ENCODE results near the gene PTPN22. TPM values are rescaled to one million over a fixed set of nuclear protein-coding genes. Genes with fewer than 3 reads are reported as not detected.

The PTPN22 gene
- total RNA-seq, 6 experiments from 2014 or later = 0.48 to 1.6 (median 1.2) TPM

DNA sequence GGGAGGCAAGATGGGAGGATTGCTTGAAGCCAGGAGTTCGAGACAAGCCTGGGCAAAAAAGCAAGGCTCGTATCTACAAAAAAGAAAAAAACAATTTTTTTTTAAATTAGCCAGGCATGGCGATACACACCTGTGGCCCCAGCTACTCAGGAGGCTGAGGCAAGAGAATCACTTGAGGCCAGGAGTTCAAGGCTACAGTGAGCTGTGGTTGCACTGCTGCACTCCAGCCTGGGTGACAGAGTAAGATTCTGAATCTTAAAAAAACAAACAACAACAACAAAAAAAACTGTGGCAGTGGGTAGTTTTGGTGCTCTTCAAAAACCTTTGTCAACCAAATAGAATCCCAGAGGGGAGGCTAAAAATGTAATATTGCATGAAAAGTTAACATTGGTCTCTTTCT lies 734 bp downstream of the PTPN22 start:
- no peaks in the 10 kb centered on the region for H3K9me3 ChIP-seq
- H3K27me3 ChIP-seq = no peaks in the 10 kb centered on the region
- peak overlapping the region in 1 of 3 donors; percentile 13 for H3K4me3 ChIP-seq
- H3K27ac ChIP-seq = no peak overlapping the region
- WGBS (ENCODE audit: insufficient coverage, low coverage, low lambda C conversion rate, missing lambda C conversion rate) = 81% methylated on average over 3 of the region's 3 CpGs
- H3K4me1 ChIP-seq = no peaks in the 10 kb centered on the region
- DNase-seq (no peak), ATAC-seq (no peak)
- no peak for TF ChIP-seq POLR2A (IDR thresholded peaks at IDR 0.05)
- TF ChIP-seq, protein P1, sequence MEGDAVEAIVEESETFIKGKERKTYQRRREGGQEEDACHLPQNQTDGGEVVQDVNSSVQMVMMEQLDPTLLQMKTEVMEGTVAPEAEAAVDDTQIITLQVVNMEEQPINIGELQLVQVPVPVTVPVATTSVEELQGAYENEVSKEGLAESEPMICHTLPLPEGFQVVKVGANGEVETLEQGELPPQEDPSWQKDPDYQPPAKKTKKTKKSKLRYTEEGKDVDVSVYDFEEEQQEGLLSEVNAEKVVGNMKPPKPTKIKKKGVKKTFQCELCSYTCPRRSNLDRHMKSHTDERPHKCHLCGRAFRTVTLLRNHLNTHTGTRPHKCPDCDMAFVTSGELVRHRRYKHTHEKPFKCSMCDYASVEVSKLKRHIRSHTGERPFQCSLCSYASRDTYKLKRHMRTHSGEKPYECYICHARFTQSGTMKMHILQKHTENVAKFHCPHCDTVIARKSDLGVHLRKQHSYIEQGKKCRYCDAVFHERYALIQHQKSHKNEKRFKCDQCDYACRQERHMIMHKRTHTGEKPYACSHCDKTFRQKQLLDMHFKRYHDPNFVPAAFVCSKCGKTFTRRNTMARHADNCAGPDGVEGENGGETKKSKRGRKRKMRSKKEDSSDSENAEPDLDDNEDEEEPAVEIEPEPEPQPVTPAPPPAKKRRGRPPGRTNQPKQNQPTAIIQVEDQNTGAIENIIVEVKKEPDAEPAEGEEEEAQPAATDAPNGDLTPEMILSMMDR (IDR thresholded peaks at IDR 0.05) = no peak
- no peaks in the 10 kb centered on the region for H3K36me3 ChIP-seq
- intact Hi-C loops (cut with DNase I) = no loop called here

GRCh38 chr1:113868387-113869083 lies 3.0 kb downstream of the PTPN22 start:
- H3K9me3 ChIP-seq = no peaks in the 10 kb centered on the region
- H3K27ac ChIP-seq = no peak overlapping the region
- WGBS (ENCODE audit: insufficient coverage, low coverage, low lambda C conversion rate, missing lambda C conversion rate) = 66% methylated on average over 4 of the region's 4 CpGs
- no peaks in the 10 kb centered on the region for H3K27me3 ChIP-seq
- H3K4me1 ChIP-seq = no peaks in the 10 kb centered on the region
- no peaks in the 10 kb centered on the region for H3K36me3 ChIP-seq
- TF ChIP-seq, protein P1 (IDR thresholded peaks at IDR 0.05) = no peak
- TF ChIP-seq POLR2A (IDR thresholded peaks at IDR 0.05) = no peak
- H3K4me3 ChIP-seq = no peak overlapping the region
- intact Hi-C loops (cut with DNase I) = no loop called here
- DNase-seq = no peak
- ATAC-seq = no peak

- TF ChIP-seq POLR2A (IDR thresholded peaks at IDR 0.05) = no peak
- TF ChIP-seq, protein P1 (IDR thresholded peaks at IDR 0.05) = no peak
- H3K27ac ChIP-seq = no peak overlapping the region
- intact Hi-C loops (cut with DNase I) = no loop called here
- H3K4me3 ChIP-seq = no peak overlapping the region
- no peaks in the 10 kb centered on the region for H3K27me3 ChIP-seq
- H3K36me3 ChIP-seq = no peaks in the 10 kb centered on the region
- DNase-seq = no peak
- WGBS (ENCODE audit: insufficient coverage, low coverage, low lambda C conversion rate, missing lambda C conversion rate) = 85% methylated on average over 4 of the region's 5 CpGs
- ATAC-seq = no peak
- H3K9me3 ChIP-seq = no peaks in the 10 kb centered on the region
- H3K4me1 ChIP-seq = no peaks in the 10 kb centered on the region
Measured at GRCh38 chr1:113861641-113862040, 9.9 kb downstream of the PTPN22 start.

GRCh38 chr1:113860891-113861290 lies 10.6 kb downstream of the PTPN22 start:
- no peak for TF ChIP-seq POLR2A (IDR thresholded peaks at IDR 0.05)
- TF ChIP-seq, protein P1 (IDR thresholded peaks at IDR 0.05) = no peak
- H3K36me3 ChIP-seq = no peaks in the 10 kb centered on the region
- no peak overlapping the region for H3K4me3 ChIP-seq
- DNase-seq (no peak), ATAC-seq (no peak)
- 59% methylated on average over 3 of the region's 3 CpGs for WGBS (ENCODE audit: insufficient coverage, low coverage, low lambda C conversion rate, missing lambda C conversion rate)
- intact Hi-C loops (cut with DNase I) = no loop called here
- H3K27ac ChIP-seq = no peak overlapping the region
- H3K27me3 ChIP-seq = no peaks in the 10 kb centered on the region
- H3K9me3 ChIP-seq = no peaks in the 10 kb centered on the region
- H3K4me1 ChIP-seq = no peaks in the 10 kb centered on the region
